Psoas muscle (tissue), 8 donors: ENCODE measurements around the gene ABITRAM. TPM values are rescaled to one million over a fixed set of nuclear protein-coding genes. Genes with fewer than 3 reads are reported as not detected.
"Not testable (repeated sequence)": the region's sequence is repeated elsewhere in the genome, so short reads cannot be mapped to it uniquely, and the experiment has no call there.

Experiments
- ATAC-seq, 4 donors: fragments of 200-7000 bp; cut with Tn5 transposase; one replicate each; pipeline ENCODE4 v1.9.1; 2020; ENCODE audit warnings: moderate library complexity in 3 of 4, mild to moderate bottlenecking in 2 of 4
- DNase-seq, 2 donors: peaks; one replicate each; pipeline ENCODE4 v3.0.0-alpha.2; 2020
- H3K27ac ChIP-seq: fragments of 200-600 bp; one replicate; pipeline ENCODE4 v1.8.0; 2022
- H3K27me3 ChIP-seq, 3 donors: fragments of 200-600 bp in 1 of 3; one replicate each; pipeline versions ENCODE4 v1.6.1 to v1.8.0; 2013 to 2022; ENCODE audit warnings: low read length in 2 of 3, mild to moderate bottlenecking in 2 of 3, moderate library complexity in 1 of 3; ENCODE audit not compliant: insufficient read depth in 3 of 3
- H3K36me3 ChIP-seq, 2 donors: fragments of 200-600 bp in 1 of 2; one replicate each; pipeline versions ENCODE4 v1.6.1 to v1.8.0; 2013 to 2022; ENCODE audit warnings: low read depth in 1 of 2, mild to moderate bottlenecking in 1 of 2, moderate library complexity in 1 of 2; ENCODE audit not compliant: insufficient read depth in 1 of 2
- H3K4me1 ChIP-seq: fragments of 200-600 bp; one replicate; pipeline ENCODE4 v1.8.0; 2022
- H3K4me3 ChIP-seq: fragments of 200-600 bp; one replicate; pipeline ENCODE4 v1.8.0; 2022; ENCODE audit warnings: mild to moderate bottlenecking
- H3K9me3 ChIP-seq: fragments of 200-600 bp; one replicate; pipeline ENCODE4 v1.8.0; 2022
- WGBS, 3 donors: extraction: QIAGEN DNeasy Blood & Tissue Kit; methylation state at CpG; one replicate each; pipeline versions ENCODE4 v1.1.6 to v1.1.7; 2013; 5-methylcytosine and 5-hydroxymethylcytosine counted together
- intact Hi-C, 2 donors: fragments of 100-400 bp; cut with DNase I; formaldehyde crosslinking; loops; one replicate each; pipeline versions ENCODE4 v1.11.0 to v1.14.2; 2022
- polyA plus RNA-seq, 3 donors: library from polyadenylated mRNA; stranded (reverse); fragments of 200-250 nt; gene quantifications; one replicate each; pipeline ENCODE4 v1.2.3, GENCODE V29; 2013
- total RNA-seq, 4 donors: library from RNA; stranded (reverse); fragmentation: NEBNext Ultra II Directional in 2 of 4; extraction: Animal tissue kit (Norgen Biotek cat#: 25700) in 2 of 4; gene quantifications; one replicate each; pipeline versions ENCODE4 v1.2.1 to v1.2.4, GENCODE V29; 2021 to 2023
- TF ChIP-seq, protein P1 (sequence below): fragments of 200-600 bp; IDR thresholded peaks from one replicate; pipeline ENCODE4 v1.8.0; 2022; ENCODE audit warnings: antibody characterized with exemption
- donor health status: healthy with polysubstance abuse.
- donor health status: DM: no; HTN: no; CAD: no; lungs with moderate emphysema.
- donor health status: Bipolar disorder and iron deficiency.
- donor health status: healthy.
- donor health status: DM: yes; HTN: yes; CAD: no.
- donor health status: DM: no; HTN: no; CAD: no.
- donor health status: DM: no; HTN: no; CAD: no.
- donor health status: DM: yes; HTN: yes; CAD: no.

ABITRAM gene
- total and polyA plus RNA-seq, 7 donors: 7.6 to 37.9 (median 14.1) TPM

DNA sequence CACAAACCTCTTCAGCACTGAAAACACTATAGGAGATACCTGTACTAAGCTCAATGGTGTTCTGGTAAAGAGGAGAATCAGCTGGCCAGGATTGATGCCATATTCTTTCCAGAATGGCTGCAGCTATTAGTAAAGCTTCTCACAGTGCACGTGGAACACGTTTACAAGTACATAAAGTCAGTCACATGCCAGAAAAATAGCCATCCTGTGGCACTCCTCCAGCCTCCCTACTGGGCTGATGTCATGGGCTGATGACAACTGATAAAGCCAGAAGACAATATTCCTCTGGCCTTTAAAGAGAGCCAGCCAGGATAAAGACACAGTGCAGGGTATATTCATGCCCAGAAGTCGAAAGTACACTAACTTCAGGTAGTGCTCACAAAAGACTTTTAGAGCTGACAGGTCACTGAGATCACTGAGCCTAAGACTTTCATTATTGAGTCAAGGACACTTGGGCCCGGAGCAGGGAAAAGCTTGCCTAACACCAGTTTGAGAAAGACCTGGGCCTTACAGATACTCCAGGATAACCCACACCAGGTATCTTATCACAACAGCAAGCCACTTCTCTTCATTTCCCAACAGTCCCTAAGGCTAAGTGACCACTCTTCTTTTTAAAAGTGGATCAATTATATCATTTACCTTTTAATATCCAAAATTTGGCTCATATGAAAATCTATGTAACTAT is 29.4 kb downstream of the ABITRAM start:
- Histone ChIP-seq H3K27me3 (no peaks in the 10 kb centered on the region), H3K4me3 (no peak overlapping the region), H3K36me3 (peaks cover 4 to 52% of the 10 kb centered on the region in 2 donors), H3K4me1 (no peaks in the 10 kb centered on the region), H3K27ac (no peak overlapping the region), H3K9me3 (no peaks in the 10 kb centered on the region)
- no peak for DNase-seq
- WGBS, 3 donors: 50 to 60% (median 57%) methylated on average over 4 of the region's 4 CpGs
- TF ChIP-seq, protein P1, sequence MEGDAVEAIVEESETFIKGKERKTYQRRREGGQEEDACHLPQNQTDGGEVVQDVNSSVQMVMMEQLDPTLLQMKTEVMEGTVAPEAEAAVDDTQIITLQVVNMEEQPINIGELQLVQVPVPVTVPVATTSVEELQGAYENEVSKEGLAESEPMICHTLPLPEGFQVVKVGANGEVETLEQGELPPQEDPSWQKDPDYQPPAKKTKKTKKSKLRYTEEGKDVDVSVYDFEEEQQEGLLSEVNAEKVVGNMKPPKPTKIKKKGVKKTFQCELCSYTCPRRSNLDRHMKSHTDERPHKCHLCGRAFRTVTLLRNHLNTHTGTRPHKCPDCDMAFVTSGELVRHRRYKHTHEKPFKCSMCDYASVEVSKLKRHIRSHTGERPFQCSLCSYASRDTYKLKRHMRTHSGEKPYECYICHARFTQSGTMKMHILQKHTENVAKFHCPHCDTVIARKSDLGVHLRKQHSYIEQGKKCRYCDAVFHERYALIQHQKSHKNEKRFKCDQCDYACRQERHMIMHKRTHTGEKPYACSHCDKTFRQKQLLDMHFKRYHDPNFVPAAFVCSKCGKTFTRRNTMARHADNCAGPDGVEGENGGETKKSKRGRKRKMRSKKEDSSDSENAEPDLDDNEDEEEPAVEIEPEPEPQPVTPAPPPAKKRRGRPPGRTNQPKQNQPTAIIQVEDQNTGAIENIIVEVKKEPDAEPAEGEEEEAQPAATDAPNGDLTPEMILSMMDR: no peak
- no peak for ATAC-seq
- intact Hi-C loops: no loop called here

DNA sequence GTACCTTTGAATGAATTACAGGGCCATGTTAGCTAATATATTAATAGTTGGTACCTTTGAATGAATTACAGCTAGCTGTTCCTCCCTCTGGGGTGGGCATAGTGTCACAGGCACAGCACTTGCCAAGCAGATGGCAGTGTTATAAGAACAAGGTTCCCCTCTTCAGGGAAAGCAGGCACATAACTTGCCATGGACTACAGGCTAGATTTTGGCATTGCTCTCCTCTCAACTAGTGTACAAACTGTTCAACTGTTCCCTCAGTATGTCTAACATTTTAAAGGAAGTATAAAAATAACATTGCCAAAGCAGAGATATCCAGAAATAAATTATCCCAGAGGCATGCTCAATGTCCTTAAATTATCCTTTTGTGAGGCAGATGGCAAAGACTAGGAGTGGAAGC is 33.7 kb downstream of the ABITRAM start:
- Histone ChIP-seq H3K36me3 (peaks cover 0 to 50% of the 10 kb centered on the region in 2 donors), H3K4me3 (no peak overlapping the region), H3K4me1 (no peaks in the 10 kb centered on the region), H3K27me3 (no peaks in the 10 kb centered on the region), H3K27ac (no peak overlapping the region), H3K9me3 (no peaks in the 10 kb centered on the region)
- ATAC-seq (no peak), DNase-seq (no peak)
- intact Hi-C loops: no loop called here
- TF ChIP-seq, protein P1: no peak

DNA sequence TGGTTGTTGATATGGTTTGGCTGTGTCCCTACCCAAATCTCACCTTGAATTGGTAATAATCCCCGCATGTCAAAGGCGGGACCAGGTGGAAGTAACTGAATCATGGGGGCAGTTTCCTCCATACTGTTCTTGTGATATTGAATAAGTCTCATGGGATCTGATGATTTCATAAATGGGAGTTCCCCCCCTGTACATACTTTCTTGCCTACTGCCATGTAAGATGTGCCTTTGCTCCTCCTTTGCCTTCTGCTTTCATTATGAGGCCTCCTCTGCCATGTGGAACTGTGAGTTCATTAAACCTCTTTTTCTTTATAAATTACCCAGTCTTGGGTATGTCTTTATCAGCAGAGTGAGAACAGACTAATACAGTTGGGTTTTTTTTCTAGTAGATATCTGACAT is 37.2 kb downstream of the ABITRAM start:
- H3K4me1 ChIP-seq, H3K27ac ChIP-seq: not testable (repeated sequence)
- 97 to 100% (median 98%) methylated on average over 2 of the region's 2 CpGs for WGBS, 3 donors

DNA sequence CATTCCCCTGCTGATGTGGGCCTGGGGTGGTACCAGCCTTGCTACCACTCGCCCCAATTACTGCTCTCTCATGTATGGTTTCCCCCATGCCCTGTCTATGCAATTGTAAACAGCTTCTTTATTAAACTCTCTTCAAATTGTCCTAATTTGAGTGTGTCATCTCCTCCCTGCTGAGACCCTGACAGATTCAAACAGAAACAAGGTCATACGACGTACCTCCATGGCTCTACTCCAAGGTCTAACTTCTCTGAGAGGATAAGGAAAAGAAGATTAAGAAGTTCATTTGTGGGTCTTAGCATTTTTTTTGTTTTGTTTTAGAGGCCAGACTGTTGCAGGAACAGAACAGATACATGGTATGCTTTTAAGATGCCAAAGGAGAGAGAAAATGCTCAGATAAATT is 38.0 kb downstream of the ABITRAM start:
- intact Hi-C loops: no loop called here
- ATAC-seq: no peak
- no peaks in the 10 kb centered on the region for H3K27me3 ChIP-seq
- peaks cover 0 to 26% of the 10 kb centered on the region in 2 donors for H3K36me3 ChIP-seq
- H3K27ac ChIP-seq: no peak overlapping the region
- TF ChIP-seq, protein P1: no peak
- H3K4me1 ChIP-seq: no peaks in the 10 kb centered on the region
- H3K9me3 ChIP-seq: no peaks in the 10 kb centered on the region
- 71 to 88% (median 79%) methylated on average over 3 of the region's 3 CpGs for WGBS, 3 donors
- no peak overlapping the region for H3K4me3 ChIP-seq
- no peak for DNase-seq

More for the DNA sequence above, 37.2 kb downstream of the ABITRAM start:
- ATAC-seq, H3K27me3 ChIP-seq, H3K4me3 ChIP-seq, intact Hi-C loops, DNase-seq, H3K9me3 ChIP-seq: not testable (repeated sequence)
- H3K36me3 ChIP-seq: peaks cover 0 to 26% of the 10 kb centered on the region in 2 donors

DNA sequence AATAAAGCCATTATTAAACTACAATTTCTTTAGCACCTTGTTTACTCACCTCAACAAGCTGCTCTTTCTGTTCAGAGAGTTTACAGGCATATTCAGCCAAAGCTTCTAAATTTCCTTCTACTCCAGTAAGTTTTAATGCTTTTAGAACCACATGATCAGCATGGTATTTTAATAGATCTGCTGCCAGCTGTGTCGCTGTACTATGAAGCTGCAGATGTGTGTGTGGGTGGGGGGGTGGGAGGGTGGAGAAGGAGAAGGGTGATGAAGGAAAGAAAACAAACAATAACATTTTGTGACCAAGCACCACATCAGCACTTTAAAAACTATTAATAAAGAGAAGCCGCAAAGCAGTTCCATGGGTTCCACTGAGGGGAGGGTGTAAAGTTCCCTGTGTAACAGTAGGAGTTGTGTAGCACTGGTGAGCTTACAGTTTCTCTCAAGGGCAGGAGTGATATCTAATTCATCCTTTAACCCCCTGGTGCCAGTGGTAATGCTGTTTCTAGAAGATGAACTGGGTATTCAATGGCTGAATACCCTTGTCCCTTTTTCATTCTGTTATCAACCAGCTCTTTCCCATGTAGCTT is 38.5 kb downstream of the ABITRAM start:
- no peaks in the 10 kb centered on the region for H3K27me3 ChIP-seq
- H3K4me1 ChIP-seq: no peaks in the 10 kb centered on the region
- H3K9me3 ChIP-seq: no peaks in the 10 kb centered on the region
- DNase-seq: no peak
- intact Hi-C loops: no loop called here
- ATAC-seq: peak in 1 of 4 donors; percentile 30
- H3K4me3 ChIP-seq: no peak overlapping the region
- H3K27ac ChIP-seq: no peak overlapping the region
- H3K36me3 ChIP-seq: peaks cover 0 to 24% of the 10 kb centered on the region in 2 donors
- TF ChIP-seq, protein P1: no peak
- WGBS, 3 donors: 33 to 54% (median 48%) methylated on average over 2 of the region's 2 CpGs
